Smooth muscle cell (in vitro differentiated cells): ENCODE data around the gene MARCHF3. TPM values are rescaled to one million over a fixed set of nuclear protein-coding genes. Genes with fewer than 3 reads are reported as not detected.

Source experiments
- DNase-seq: peaks from one replicate; lab custom pipeline; 2025; ENCODE audit not compliant: unreplicated experiment; lab: John Stamatoyannopoulos, UW
- H2AFZ ChIP-seq: fragments of 200-600 bp; sonication (generic); 2 replicates; pipeline ENCODE4 v1.6.0; 2016; ENCODE audit warnings: antibody characterized with exemption, low read depth, mild to moderate bottlenecking
- H3F3A ChIP-seq: fragments of 200-600 bp; sonication (generic); 2 replicates; pipeline ENCODE4 v1.6.0; 2017; ENCODE audit warnings: antibody characterized with exemption, low read depth
- H3K27ac ChIP-seq: fragments of 200-600 bp; sonication (generic); 2 replicates; pipeline ENCODE4 v1.5.1; 2016; ENCODE audit warnings: low read depth, mild to moderate bottlenecking
- H3K27me3 ChIP-seq: fragments of 200-600 bp; sonication (generic); 2 replicates; pipeline ENCODE4 v1.6.1; 2016; ENCODE audit warnings: low read depth, mild to moderate bottlenecking
- H3K36me3 ChIP-seq: fragments of 200-600 bp; sonication (generic); 2 replicates; pipeline ENCODE4 v1.5.1; 2016; ENCODE audit warnings: low read depth
- H3K4me1 ChIP-seq: fragments of 200-600 bp; sonication (generic); 2 replicates; pipeline ENCODE4 v1.5.1; 2016; ENCODE audit warnings: low read depth
- H3K4me2 ChIP-seq: fragments of 200-600 bp; sonication (generic); 2 replicates; pipeline ENCODE4 v1.6.0; 2016; ENCODE audit warnings: mild to moderate bottlenecking
- H3K4me3 ChIP-seq: fragments of 200-600 bp; sonication (generic); 2 replicates; pipeline ENCODE4 v1.5.1; 2016; ENCODE audit warnings: mild to moderate bottlenecking
- H3K79me2 ChIP-seq: fragments of 200-600 bp; sonication (generic); 2 replicates; pipeline ENCODE4 v1.6.0; 2016; ENCODE audit warnings: low read depth, mild to moderate bottlenecking
- H3K9ac ChIP-seq: fragments of 200-600 bp; sonication (generic); 2 replicates; pipeline ENCODE4 v1.6.0; 2016; ENCODE audit warnings: low read depth
- H3K9me3 ChIP-seq: fragments of 200-600 bp; sonication (generic); replicated peaks from 2 replicates; pipeline ENCODE4 v1.5.1; 2016; ENCODE audit warnings: low read depth
- H4K20me1 ChIP-seq: fragments of 200-600 bp; sonication (generic); 2 replicates; pipeline ENCODE4 v1.6.0; 2016; ENCODE audit warnings: low read depth
- CTCF ChIP-seq: fragments of 200-600 bp; sonication (generic); IDR thresholded peaks from 2 replicates; pipeline ENCODE4 v1.5.1; 2017; ENCODE audit warnings: borderline replicate concordance, mild to moderate bottlenecking, antibody characterized with exemption; ENCODE audit not compliant: insufficient read depth, poor library complexity, severe bottlenecking
- WGBS: methylation state at CpG from one replicate; pipeline ENCODE4 v1.1.7; 2016; ENCODE audit warnings: low lambda C conversion rate; 5-methylcytosine and 5-hydroxymethylcytosine counted together
- polyA plus RNA-seq: library from polyadenylated mRNA; unstranded; fragments of >200 nt; fragmentation: Nextera tagmentation; extraction: Ambion mirVana; gene quantifications from 2 replicates; pipeline ENCODE4 v1.2.1, GENCODE V29; 2016
- total RNA-seq: library from RNA; depleted of rRNA; stranded (reverse); fragments of >200 nt; gene quantifications from 2 replicates; pipeline ENCODE4 v1.2.3, GENCODE V29; 2014

MARCHF3 gene
- total and polyA plus RNA-seq, 2 experiments from 2014 or later, result 17.8 to 30.8 TPM

GRCh38 chr5:126881821-126882600 lies 148.3 kb downstream of the MARCHF3 start:
- Histone ChIP-seq H3K27ac (no peak overlapping the region), H3K4me3 (no peak overlapping the region), H3F3A (no peaks in the 10 kb centered on the region), H3K79me2 (no peaks in the 10 kb centered on the region), H3K36me3 (no peaks in the 10 kb centered on the region), H4K20me1 (no peaks in the 10 kb centered on the region), H3K4me1 (no peaks in the 10 kb centered on the region), H2AFZ (no peak overlapping the region), H3K27me3 (no peaks in the 10 kb centered on the region), H3K4me2 (no peak overlapping the region), H3K9ac (no peak overlapping the region), H3K9me3 (no peaks in the 10 kb centered on the region)
- DNase-seq, result no peak
- no peak for TF ChIP-seq CTCF
- 94% methylated on average over 5 of the region's 5 CpGs for WGBS

GRCh38 chr5:126878634-126879033 lies 151.7 kb downstream of the MARCHF3 start:
- Histone ChIP-seq H3K27ac (no peak overlapping the region), H4K20me1 (no peaks in the 10 kb centered on the region)
- WGBS, result 87% methylated on average over 4 of the region's 4 CpGs

GRCh38 chr5:126878085-126878484 lies 152.3 kb downstream of the MARCHF3 start:
- H3K4me1 ChIP-seq, result no peaks in the 10 kb centered on the region
- no peaks in the 10 kb centered on the region for H3K36me3 ChIP-seq
- H3K27me3 ChIP-seq, result no peaks in the 10 kb centered on the region
- WGBS, result 93% methylated on average over 13 of the region's 13 CpGs
- no peaks in the 10 kb centered on the region for H4K20me1 ChIP-seq
- no peaks in the 10 kb centered on the region for H3K79me2 ChIP-seq
- H3K4me2 ChIP-seq, result no peak overlapping the region
- H3F3A ChIP-seq, result no peaks in the 10 kb centered on the region
- no peak overlapping the region for H2AFZ ChIP-seq
- no peak overlapping the region for H3K4me3 ChIP-seq
- no peak overlapping the region for H3K27ac ChIP-seq
- no peak overlapping the region for H3K9ac ChIP-seq
- TF ChIP-seq CTCF, result no peak
- no peak for DNase-seq
- no peaks in the 10 kb centered on the region for H3K9me3 ChIP-seq

More at GRCh38 chr5:126878634-126879033, 151.7 kb downstream of the MARCHF3 start:
- Histone ChIP-seq H3F3A (no peaks in the 10 kb centered on the region), H3K4me3 (no peak overlapping the region), H3K79me2 (no peaks in the 10 kb centered on the region), H3K4me2 (no peak overlapping the region), H3K27me3 (no peaks in the 10 kb centered on the region), H3K9me3 (no peaks in the 10 kb centered on the region), H3K4me1 (no peaks in the 10 kb centered on the region), H2AFZ (no peak overlapping the region), H3K9ac (no peak overlapping the region), H3K36me3 (no peaks in the 10 kb centered on the region)
- no peak for DNase-seq
- no peak for TF ChIP-seq CTCF

GRCh38 chr5:126877602-126878001 lies 152.8 kb downstream of the MARCHF3 start:
- Histone ChIP-seq H3K79me2 (no peaks in the 10 kb centered on the region), H4K20me1 (no peaks in the 10 kb centered on the region), H3K27me3 (no peaks in the 10 kb centered on the region), H2AFZ (no peak overlapping the region), H3K9me3 (no peaks in the 10 kb centered on the region), H3K4me3 (no peak overlapping the region), H3K4me1 (no peaks in the 10 kb centered on the region), H3K27ac (no peak overlapping the region), H3K36me3 (no peaks in the 10 kb centered on the region), H3F3A (no peaks in the 10 kb centered on the region), H3K9ac (no peak overlapping the region), H3K4me2 (no peak overlapping the region)
- no peak for DNase-seq
- WGBS, result 89% methylated on average over 7 of the region's 7 CpGs
- TF ChIP-seq CTCF, result no peak
